ENCODE measurements around the gene FAM168A. TPM values are rescaled to one million over a fixed set of nuclear protein-coding genes. Genes with fewer than 3 reads are reported as not detected.

FAM168A gene
- total RNA-seq, 1 donor from 2014 or later, result 30.2 TPM

- DNase-seq (ENCODE audit: low spot score), result no peak
These were observed 167.6 kb downstream of the FAM168A start for GRCh38 chr11:73430326-73430725.

- DNase-seq (ENCODE audit: low spot score), result no peak
These were observed 168.7 kb downstream of the FAM168A start for GRCh38 chr11:73429121-73429750.

- DNase-seq (ENCODE audit: low spot score), result no peak
These were observed 169.2 kb downstream of the FAM168A start for GRCh38 chr11:73428699-73429098.

- DNase-seq (ENCODE audit: low spot score), result no peak
These were observed 169.7 kb downstream of the FAM168A start for GRCh38 chr11:73428227-73428626.

GRCh38 chr11:73426219-73426850 lies 171.6 kb downstream of the FAM168A start:
- no peak for DNase-seq (ENCODE audit: low spot score)

GRCh38 chr11:73425108-73425507 lies 172.8 kb downstream of the FAM168A start:
- DNase-seq (ENCODE audit: low spot score), result no peak

GRCh38 chr11:73423506-73423905 lies 174.4 kb downstream of the FAM168A start:
- DNase-seq (ENCODE audit: low spot score), result no peak

- no peak for DNase-seq (ENCODE audit: low spot score)
These were observed 175.0 kb downstream of the FAM168A start for GRCh38 chr11:73422886-73423285.

GRCh38 chr11:73420136-73420535 lies 177.8 kb downstream of the FAM168A start:
- no peak for DNase-seq (ENCODE audit: low spot score)

- no peak for DNase-seq (ENCODE audit: low spot score)
These were observed 181.1 kb downstream of the FAM168A start for GRCh38 chr11:73416786-73417185.

GRCh38 chr11:73415854-73416615 lies 181.9 kb downstream of the FAM168A start:
- DNase-seq (ENCODE audit: low spot score), result no peak

- no peak for DNase-seq (ENCODE audit: low spot score)
These were observed 182.8 kb downstream of the FAM168A start for GRCh38 chr11:73414977-73415651.

GRCh38 chr11:73413256-73413655 lies 184.7 kb downstream of the FAM168A start:
- no peak for DNase-seq (ENCODE audit: low spot score)

GRCh38 chr11:73412308-73412707 lies 185.6 kb downstream of the FAM168A start:
- no peak for DNase-seq (ENCODE audit: low spot score)

- DNase-seq (ENCODE audit: low spot score), result no peak
These were observed 186.9 kb downstream of the FAM168A start for GRCh38 chr11:73411031-73411430.

- no peak for DNase-seq (ENCODE audit: low spot score)
These were observed 187.3 kb downstream of the FAM168A start for GRCh38 chr11:73410627-73411026.

- DNase-seq (ENCODE audit: low spot score), result peak; percentile 67
These were observed 188.5 kb downstream of the FAM168A start for GRCh38 chr11:73409431-73409830.

GRCh38 chr11:73406619-73407018 lies 191.3 kb downstream of the FAM168A start:
- no peak for DNase-seq (ENCODE audit: low spot score)

GRCh38 chr11:73406131-73406530 lies 191.8 kb downstream of the FAM168A start:
- DNase-seq (ENCODE audit: low spot score), result no peak

- DNase-seq (ENCODE audit: low spot score), result no peak
These were observed 192.8 kb downstream of the FAM168A start for GRCh38 chr11:73405146-73405510.

- no peak for DNase-seq (ENCODE audit: low spot score)
These were observed 193.3 kb downstream of the FAM168A start for GRCh38 chr11:73404506-73405145.

All from mesenteric fat pad (tissue), 1 donor.